Pancreas (tissue), 10 donors: ENCODE results near the gene TNFAIP8L1. TPM values are rescaled to one million over a fixed set of nuclear protein-coding genes. Genes with fewer than 3 reads are reported as not detected.

ENCODE experiments used
- ATAC-seq, 4 donors: fragments of 200-7000 bp; cut with Tn5 transposase; one replicate each; pipeline versions ENCODE4 v1.8.0 to v1.9.1; 2020; ENCODE audit warnings: mild to moderate bottlenecking in 4 of 4, moderate library complexity in 4 of 4
- DNase-seq, 6 donors: peaks; one replicate each; pipeline ENCODE4 v3.0.0-alpha.2; 2020
- FAIRE-seq: peaks from 2 replicates; lab custom pipeline; 2012; peaks lifted over from hg19 to GRCh38; lab: Jason Lieb, UNC
- H3K27ac ChIP-seq, 4 donors: fragments of 200-600 bp; sonication (generic); 1 replicate in 3 of 4; 2 replicates in 1 of 4; pipeline versions ENCODE4 v1.5.0 to v1.8.0; 2020
- H3K27me3 ChIP-seq, 4 donors: fragments of 200-600 bp; one replicate each; pipeline ENCODE4 v1.8.0; 2021
- H3K36me3 ChIP-seq, 3 donors: fragments of 200-600 bp; sonication (generic) in 1 of 3; one replicate each; pipeline versions ENCODE4 v1.5.0 to v1.8.0; 2020 to 2021
- H3K4me1 ChIP-seq, 3 donors: fragments of 200-600 bp; one replicate each; pipeline ENCODE4 v1.8.0; 2021
- H3K4me3 ChIP-seq, 4 donors: fragments of 200-600 bp; sonication (generic) in 2 of 4; one replicate each; pipeline versions ENCODE4 v1.5.0 to v1.8.0; 2020 to 2021
- H3K9me3 ChIP-seq, 4 donors: fragments of 200-600 bp; one replicate each; pipeline ENCODE4 v1.8.0; 2021
- CTCF ChIP-seq, 4 donors: fragments of 200-600 bp; sonication (generic) in 3 of 4; IDR thresholded peaks; one replicate each; pipeline versions ENCODE4 v1.5.0 to v1.8.0; 2021; ENCODE audit warnings: antibody characterized with exemption in 4 of 4
- WGBS, 2 donors: extraction: QIAGEN DNeasy Blood & Tissue Kit; methylation state at CpG; one replicate each; pipeline ENCODE4 v1.1.7; 2013; 5-methylcytosine and 5-hydroxymethylcytosine counted together
- intact Hi-C, 3 donors: fragments of 100-400 bp; cut with DNase I; formaldehyde crosslinking; loops; one replicate each; pipeline versions ENCODE4 v1.11.1 to v1.14.2; 2022
- polyA plus RNA-seq, 2 donors: library from polyadenylated mRNA; stranded (reverse); fragments of 200-250 nt; gene quantifications; one replicate each; pipeline ENCODE4 v1.2.3, GENCODE V29; 2013
- total RNA-seq, 6 donors: library from RNA; stranded (reverse); fragmentation: NEBNext Ultra II Directional in 4 of 6; extraction: Animal tissue kit (Norgen Biotek cat#: 25700) in 4 of 6; gene quantifications; one replicate each; pipeline versions ENCODE4 v1.2.1 to v1.2.4, GENCODE V29; 2021 to 2023
- donor health status: healthy with polysubstance abuse.
- donor health status: DM: no; HTN: no; CAD: no; lungs with moderate emphysema.
- donor health status: DM: no; HTN: no; CAD: no.
- donor health status: control.
- donor health status: control.
- donor health status: Bipolar disorder and iron deficiency.
- donor health status: DM: yes; HTN: yes; CAD: no.
- donor health status: DM: no; HTN: no; CAD: no.
- donor health status: DM: no; HTN: no; CAD: no.
- donor health status: DM: yes; HTN: yes; CAD: no.

Gene TNFAIP8L1
- total and polyA plus RNA-seq, 8 donors, result 1.2 to 3.6 (median 2.4) TPM

DNA sequence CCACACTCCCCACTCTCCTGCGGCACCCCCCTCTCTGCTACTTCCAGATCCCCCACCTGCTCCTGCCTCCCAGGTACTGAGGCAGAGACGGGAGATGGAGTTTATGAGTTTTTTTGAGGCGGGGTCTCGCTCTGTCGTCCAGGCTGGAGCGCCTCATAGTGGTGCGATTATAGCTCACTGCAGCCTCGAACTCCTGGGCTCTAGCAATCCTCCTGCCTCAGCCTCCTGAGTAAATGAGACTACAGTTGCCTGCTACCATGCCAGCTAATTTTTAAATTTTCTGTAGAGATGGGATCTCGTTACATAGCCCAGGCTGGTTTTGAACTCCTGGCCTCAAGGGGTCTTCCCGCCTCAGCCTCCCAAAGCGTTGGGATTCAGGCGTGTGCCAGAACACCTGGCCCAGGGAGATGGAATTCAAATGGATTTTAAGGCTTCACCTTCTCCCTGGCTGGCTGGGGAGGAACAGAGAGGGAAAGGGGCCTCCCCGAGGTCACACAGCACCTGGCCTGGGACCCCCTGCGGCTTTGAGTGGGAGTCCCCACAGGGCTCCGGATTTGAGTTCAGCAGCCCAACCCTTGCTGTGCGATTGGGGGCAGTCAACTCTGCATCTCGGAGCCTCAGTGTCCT lies 19.5 kb upstream of the TNFAIP8L1 start:
- no peak for TF ChIP-seq CTCF (IDR thresholded peaks at IDR 0.05)
- FAIRE-seq (no peak), ATAC-seq (no peak), DNase-seq (no peak)
- Histone ChIP-seq H3K36me3 (no peaks in the 10 kb centered on the region), H3K9me3 (no peaks in the 10 kb centered on the region), H3K27ac (no peak overlapping the region), H3K4me1 (no peaks in the 10 kb centered on the region), H3K4me3 (no peak overlapping the region), H3K27me3 (no peaks in the 10 kb centered on the region)
- intact Hi-C loops, result no loop called here
- 53 to 64% methylated on average over 17 of the region's 17 CpGs for WGBS, 2 donors

DNA sequence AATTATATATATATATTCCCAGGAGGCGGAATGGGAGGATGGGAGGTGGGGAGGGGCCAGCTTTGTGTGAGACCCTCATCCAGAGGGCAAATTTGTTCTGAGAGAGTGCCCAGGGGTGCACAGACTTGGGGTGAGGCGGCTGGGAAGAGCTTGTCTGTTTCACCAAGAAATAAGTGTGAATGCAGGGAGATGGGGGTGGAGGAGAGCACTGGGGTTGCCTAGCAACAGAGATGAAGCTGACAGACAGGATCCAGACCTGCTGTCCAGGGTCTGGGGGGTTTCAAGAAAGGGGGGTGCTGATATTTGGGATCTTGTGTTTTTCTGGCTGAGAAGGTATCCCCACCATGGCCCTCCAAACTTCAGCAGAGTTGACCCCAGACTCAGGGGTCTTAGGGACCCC lies 18.6 kb upstream of the TNFAIP8L1 start:
- Histone ChIP-seq H3K4me3 (no peak overlapping the region), H3K4me1 (no peaks in the 10 kb centered on the region), H3K9me3 (no peaks in the 10 kb centered on the region), H3K27ac (no peak overlapping the region), H3K27me3 (no peaks in the 10 kb centered on the region), H3K36me3 (no peaks in the 10 kb centered on the region)
- TF ChIP-seq CTCF (IDR thresholded peaks at IDR 0.05), result no peak
- WGBS, 2 donors, result 46 to 69% methylated on average over 2 of the region's 2 CpGs
- DNase-seq (no peak), FAIRE-seq (no peak), ATAC-seq (no peak)
- intact Hi-C loops, result no loop called here

DNA sequence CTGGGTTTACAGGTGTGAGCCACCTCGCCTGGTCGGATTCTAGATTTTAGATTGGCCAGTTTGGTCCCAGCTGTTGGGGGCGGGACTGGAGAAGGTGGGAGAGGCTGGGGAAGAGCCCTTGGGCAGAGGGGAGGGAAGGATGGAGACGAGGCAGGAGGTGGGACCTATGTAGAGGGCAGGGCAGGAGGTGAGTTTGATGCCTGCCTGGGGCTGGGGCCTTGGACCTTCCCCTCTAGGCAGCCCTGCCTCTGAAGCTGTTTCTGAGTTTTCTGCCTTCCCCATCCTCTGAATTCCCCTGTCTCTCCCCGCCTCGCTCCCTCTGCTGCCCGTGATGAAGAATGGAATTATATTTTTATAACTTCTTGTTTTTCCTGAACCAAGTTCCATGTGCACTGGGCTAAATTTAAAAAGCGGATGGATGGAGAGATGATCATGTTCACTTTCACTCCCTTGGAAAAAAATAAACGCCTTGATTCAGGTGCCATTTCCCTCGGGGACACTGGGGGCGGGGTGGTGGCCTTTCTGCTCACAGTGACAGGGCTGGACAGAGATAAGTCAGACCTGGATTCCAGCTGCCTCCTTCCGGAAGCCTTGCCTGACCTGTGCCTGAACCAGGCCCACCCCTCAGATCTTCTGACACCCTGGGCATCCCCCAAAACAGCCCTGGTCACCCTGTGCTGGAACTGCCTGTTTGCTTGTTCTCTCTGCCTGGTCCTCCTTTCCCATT lies 16.5 kb upstream of the TNFAIP8L1 start:
- Histone ChIP-seq H3K9me3 (no peaks in the 10 kb centered on the region), H3K27ac (no peak overlapping the region), H3K4me3 (no peak overlapping the region), H3K36me3 (no peaks in the 10 kb centered on the region), H3K27me3 (no peaks in the 10 kb centered on the region), H3K4me1 (no peaks in the 10 kb centered on the region)
- intact Hi-C loops, result no loop called here
- TF ChIP-seq CTCF (IDR thresholded peaks at IDR 0.05), result no peak
- ATAC-seq (no peak), DNase-seq (no peak), FAIRE-seq (no peak)
- WGBS, 2 donors, result 36 to 43% methylated on average over 12 of the region's 12 CpGs

GRCh38 chr19:4624301-4624700 lies 15.0 kb upstream of the TNFAIP8L1 start:
- no peaks in the 10 kb centered on the region for H3K9me3 ChIP-seq
- H3K4me1 ChIP-seq, result no peaks in the 10 kb centered on the region
- ATAC-seq, result no peak
- no peak for DNase-seq
- intact Hi-C loops, result no loop called here
- TF ChIP-seq CTCF (IDR thresholded peaks at IDR 0.05), result no peak
- no peaks in the 10 kb centered on the region for H3K36me3 ChIP-seq
- H3K27ac ChIP-seq, result no peak overlapping the region
- no peaks in the 10 kb centered on the region for H3K27me3 ChIP-seq
- no peak for FAIRE-seq
- WGBS, 2 donors, result 70 to 74% methylated on average over 5 of the region's 5 CpGs
- H3K4me3 ChIP-seq, result no peak overlapping the region
